ENCODE results near the gene SMCO3.
A peak's percentile ranks its signal among the peaks of the same experiment; 100 is the strongest.

SMCO3 gene

GRCh38 chr12:14827043-14827442 is 13.1 kb upstream of the SMCO3 start:
- DNase-seq (ENCODE audit: low spot score), result no peak

- no peak for DNase-seq (ENCODE audit: low spot score)
These were observed 12.5 kb upstream of the SMCO3 start for GRCh38 chr12:14826491-14826890.

- DNase-seq (ENCODE audit: low spot score), result no peak
These were observed 11.3 kb upstream of the SMCO3 start for GRCh38 chr12:14825256-14825655.

GRCh38 chr12:14824012-14824634 is 10.1 kb upstream of the SMCO3 start:
- no peak for DNase-seq (ENCODE audit: low spot score)

GRCh38 chr12:14811486-14811885 is 2.5 kb downstream of the SMCO3 start:
- no peak for DNase-seq (ENCODE audit: low spot score)

- DNase-seq (ENCODE audit: low spot score), result peak; percentile 59
These were observed 3.0 kb downstream of the SMCO3 start for GRCh38 chr12:14810953-14811483.

GRCh38 chr12:14810167-14810952 is 3.6 kb downstream of the SMCO3 start:
- no peak for DNase-seq (ENCODE audit: low spot score)

GRCh38 chr12:14803830-14804160 is 10.2 kb downstream of the SMCO3 start:
- no peak for DNase-seq (ENCODE audit: low spot score)

GRCh38 chr12:14803011-14803829 is 10.8 kb downstream of the SMCO3 start, which contains the start of the genes C12orf60 and WBP11:
Gene C12orf60 (plus strand): TSS chr12:14803670. CDS start chr12:14822936, 19,266 bp downstream.
Gene WBP11 (minus strand): TSS chr12:14803478. CDS start chr12:14801383, 2,095 bp downstream.
- peak; percentile 92 for DNase-seq (ENCODE audit: low spot score)

- no peak for DNase-seq (ENCODE audit: low spot score)
These were observed 11.3 kb downstream of the SMCO3 start for GRCh38 chr12:14802721-14803010.

- DNase-seq (ENCODE audit: low spot score), result no peak
These were observed 11.7 kb downstream of the SMCO3 start for GRCh38 chr12:14802247-14802646.

- no peak for DNase-seq (ENCODE audit: low spot score)
These were observed 18.9 kb downstream of the SMCO3 start for GRCh38 chr12:14795028-14795448.

- DNase-seq (ENCODE audit: low spot score), result no peak
These were observed 28.4 kb downstream of the SMCO3 start for GRCh38 chr12:14785568-14785967.

GRCh38 chr12:14784471-14784870 is 29.5 kb downstream of the SMCO3 start:
- DNase-seq (ENCODE audit: low spot score), result no peak

GRCh38 chr12:14782756-14783155 is 31.2 kb downstream of the SMCO3 start:
- no peak for DNase-seq (ENCODE audit: low spot score)

GRCh38 chr12:14781563-14781962 is 32.4 kb downstream of the SMCO3 start:
- no peak for DNase-seq (ENCODE audit: low spot score)

GRCh38 chr12:14780859-14781258 is 33.1 kb downstream of the SMCO3 start:
- DNase-seq (ENCODE audit: low spot score), result no peak

- no peak for DNase-seq (ENCODE audit: low spot score)
These were observed 34.1 kb downstream of the SMCO3 start for GRCh38 chr12:14779834-14780233.

GRCh38 chr12:14777271-14777670 is 36.7 kb downstream of the SMCO3 start:
- DNase-seq (ENCODE audit: low spot score), result no peak

- peak; percentile 33 for DNase-seq (ENCODE audit: low spot score)
These were observed 37.6 kb downstream of the SMCO3 start for GRCh38 chr12:14776236-14776961.

GRCh38 chr12:14775636-14775980 is 38.4 kb downstream of the SMCO3 start:
- no peak for DNase-seq (ENCODE audit: low spot score)
